ENCODE results near the gene KDSR. TPM values are rescaled to one million over a fixed set of nuclear protein-coding genes. Genes with fewer than 3 reads are reported as not detected.

KDSR gene
- total and polyA plus RNA-seq, 9 of the 15 experiments (the other 6 are each of a cell fraction or from before 2014, with no cell fraction given): 4.0 to 24.7 (median 12.4) TPM

DNA sequence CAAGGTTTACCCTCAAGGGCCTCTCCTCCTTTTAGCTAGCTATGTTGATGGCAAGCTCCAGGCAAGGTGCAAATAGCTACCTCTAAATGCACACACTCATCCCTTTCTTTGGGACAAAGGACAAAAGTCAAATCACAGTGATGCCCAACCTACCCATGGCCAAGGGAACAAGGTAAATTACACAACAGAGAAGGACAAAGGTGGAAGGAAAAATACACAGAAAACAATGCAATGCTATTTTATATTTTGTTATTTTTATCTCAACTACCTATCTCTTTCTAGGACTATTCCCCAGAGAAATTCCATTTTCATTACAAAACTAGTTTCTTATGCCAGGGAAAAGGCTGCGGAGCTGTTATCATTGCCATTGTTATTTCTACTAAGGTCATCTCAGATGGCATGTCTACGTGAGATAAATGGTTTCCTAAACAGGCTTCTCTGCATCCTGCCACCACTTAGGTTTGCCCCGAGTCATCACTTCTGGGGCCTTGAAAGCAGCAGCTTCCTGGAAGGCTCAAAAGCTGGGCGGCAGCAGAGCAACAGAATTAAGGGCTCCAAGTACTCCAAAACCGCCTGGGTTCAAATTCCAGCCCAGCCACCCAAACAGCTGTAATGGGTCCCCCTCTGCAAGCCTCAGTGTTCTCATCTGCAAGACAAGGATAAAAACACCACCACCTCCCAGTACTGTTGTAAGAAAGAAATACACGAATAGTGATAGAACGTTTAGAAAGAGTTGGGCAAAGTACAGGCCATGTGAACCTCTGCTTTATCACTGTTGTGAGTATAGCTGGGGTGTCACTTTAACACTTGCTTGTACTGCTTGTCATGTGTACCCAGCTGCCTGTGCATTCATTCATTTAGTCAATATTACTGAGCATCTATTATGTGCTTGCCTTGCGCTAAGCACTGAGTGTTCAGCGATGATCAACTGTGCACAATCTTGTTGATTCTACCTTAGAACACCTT lies 68.3 kb downstream of the KDSR start:
- POLR2A ChIA-PET: no interaction called here
- TF ChIP-seq RBM22 (IDR thresholded peaks at IDR 0.05; ENCODE audit: low read depth, low read length, poor library complexity, severe bottlenecking) (no peak), TAL1 (IDR thresholded peaks at IDR 0.05) (no peak), HNRNPLL (IDR thresholded peaks at IDR 0.05; ENCODE audit: low read depth, low read length, poor library complexity, severe bottlenecking) (no peak), TRIM25 (IDR thresholded peaks at IDR 0.05; ENCODE audit: borderline replicate concordance) (no peak), ZBED1 (IDR thresholded peaks at IDR 0.05) (no peak), TBP (optimal IDR thresholded peaks at IDR 0.05; ENCODE audit: low read depth, low read length) (no peak), SMAD1 (IDR thresholded peaks at IDR 0.05; ENCODE audit: low read depth, low read length, partially characterized antibody) (no peak), MIER1 (IDR thresholded peaks at IDR 0.05; ENCODE audit: low read depth) (no peak), ZNF134 (CRISPR knock-in tag; conservative IDR thresholded peaks at IDR 0.05) (no peak), CEBPB (tag; IDR thresholded peaks at IDR 0.05) (no peak), NCOA2 (IDR thresholded peaks at IDR 0.05; ENCODE audit: partially characterized antibody in 2 of 2) (no peak), NR1H2 (CRISPR knock-in tag; IDR thresholded peaks at IDR 0.05) (no peak)
- TF ChIP-seq, protein P1, sequence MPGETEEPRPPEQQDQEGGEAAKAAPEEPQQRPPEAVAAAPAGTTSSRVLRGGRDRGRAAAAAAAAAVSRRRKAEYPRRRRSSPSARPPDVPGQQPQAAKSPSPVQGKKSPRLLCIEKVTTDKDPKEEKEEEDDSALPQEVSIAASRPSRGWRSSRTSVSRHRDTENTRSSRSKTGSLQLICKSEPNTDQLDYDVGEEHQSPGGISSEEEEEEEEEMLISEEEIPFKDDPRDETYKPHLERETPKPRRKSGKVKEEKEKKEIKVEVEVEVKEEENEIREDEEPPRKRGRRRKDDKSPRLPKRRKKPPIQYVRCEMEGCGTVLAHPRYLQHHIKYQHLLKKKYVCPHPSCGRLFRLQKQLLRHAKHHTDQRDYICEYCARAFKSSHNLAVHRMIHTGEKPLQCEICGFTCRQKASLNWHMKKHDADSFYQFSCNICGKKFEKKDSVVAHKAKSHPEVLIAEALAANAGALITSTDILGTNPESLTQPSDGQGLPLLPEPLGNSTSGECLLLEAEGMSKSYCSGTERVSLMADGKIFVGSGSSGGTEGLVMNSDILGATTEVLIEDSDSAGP (CRISPR knock-in tag; IDR thresholded peaks at IDR 0.05): no peak
- Histone ChIP-seq H3K4me3 (no peak overlapping the region), H3K4me1 (replicated peaks in 1 of 2; ENCODE audit: control insufficient read depth in 2 of 2, insufficient read depth in 2 of 2, low read length in 2 of 2) (no peaks in the 10 kb centered on the region), H3K4me2 (ENCODE audit: insufficient read depth, low read length) (no peak overlapping the region), H3K9me3 (replicated peaks; ENCODE audit: control insufficient read depth, insufficient read depth, low read depth, low read length) (no peaks in the 10 kb centered on the region), H3K36me3 (ENCODE audit: control insufficient read depth, insufficient read depth, low read length) (no peaks in the 10 kb centered on the region), H2AFZ (ENCODE audit: low read depth, low read length) (no peak overlapping the region), H3K9me1 (ENCODE audit: control insufficient read depth, insufficient read depth, low read length) (no peaks in the 10 kb centered on the region), H3K9ac (ENCODE audit: insufficient read depth in 1 of 2, low read depth in 2 of 2, low read length in 2 of 2) (no peak overlapping the region), H3K79me2 (ENCODE audit: control insufficient read depth, insufficient read depth, low read length) (no peaks in the 10 kb centered on the region), H3K27ac (ENCODE audit: extremely low read depth, low read depth, low read length) (no peak overlapping the region), H3K27me3 (ENCODE audit: control insufficient read depth in 2 of 2, insufficient read depth in 2 of 2, low read length in 2 of 2) (peaks cover 0 to 17% of the 10 kb centered on the region in 2 experiments; a peak in 3 of 5 replicates), H4K20me1 (replicated peaks; ENCODE audit: control insufficient read depth, insufficient read depth, low read length) (no peaks in the 10 kb centered on the region)
- BruUV-seq (replicated peaks): no TSS peak
- intact Hi-C loops (cut with micrococcal nuclease) (no loop called here), in situ Hi-C loops (cut with MboI) (no loop called here)
- DNase-seq (ENCODE audit: extremely low read depth in 1 of 4, low spot score in 3 of 4) (no peak), FAIRE-seq (no peak), ATAC-seq (no peak)
- CTCF ChIA-PET (ENCODE audit: low intra/inter-chr PET ratio): no interaction called here
- 0% methylated on average over 9 of the region's 9 CpGs for whole genome bisulfite sequencing (ENCODE audit: insufficient coverage, low coverage, missing lambda C conversion rate)
